ENCODE results near the gene FADS1. TPM values are rescaled to one million over a fixed set of nuclear protein-coding genes. Genes with fewer than 3 reads are reported as not detected.

The FADS1 gene
- total RNA-seq, 1 experiment from 2014 or later = 186 TPM

DNA sequence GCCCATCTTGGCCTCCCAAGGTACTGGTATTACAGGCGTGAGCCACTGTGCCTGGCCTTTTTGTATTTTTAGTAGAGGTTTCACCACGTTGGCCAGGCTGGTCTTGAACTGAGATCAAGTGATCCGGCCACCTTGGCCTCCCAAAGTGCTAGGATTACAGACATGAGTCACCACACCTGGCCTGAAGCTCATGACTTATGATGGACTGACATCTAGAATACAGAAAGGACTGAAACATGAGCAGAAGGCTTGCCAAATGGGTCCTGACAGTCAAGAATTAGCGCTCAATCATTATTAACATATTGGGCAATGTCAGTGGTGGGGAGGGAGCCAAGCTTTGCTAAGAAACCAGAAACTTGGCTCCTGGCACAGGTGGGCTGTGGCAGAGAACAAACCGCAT, 5.0 kb downstream of the FADS1 start:
- TF ChIP-seq, protein P1, sequence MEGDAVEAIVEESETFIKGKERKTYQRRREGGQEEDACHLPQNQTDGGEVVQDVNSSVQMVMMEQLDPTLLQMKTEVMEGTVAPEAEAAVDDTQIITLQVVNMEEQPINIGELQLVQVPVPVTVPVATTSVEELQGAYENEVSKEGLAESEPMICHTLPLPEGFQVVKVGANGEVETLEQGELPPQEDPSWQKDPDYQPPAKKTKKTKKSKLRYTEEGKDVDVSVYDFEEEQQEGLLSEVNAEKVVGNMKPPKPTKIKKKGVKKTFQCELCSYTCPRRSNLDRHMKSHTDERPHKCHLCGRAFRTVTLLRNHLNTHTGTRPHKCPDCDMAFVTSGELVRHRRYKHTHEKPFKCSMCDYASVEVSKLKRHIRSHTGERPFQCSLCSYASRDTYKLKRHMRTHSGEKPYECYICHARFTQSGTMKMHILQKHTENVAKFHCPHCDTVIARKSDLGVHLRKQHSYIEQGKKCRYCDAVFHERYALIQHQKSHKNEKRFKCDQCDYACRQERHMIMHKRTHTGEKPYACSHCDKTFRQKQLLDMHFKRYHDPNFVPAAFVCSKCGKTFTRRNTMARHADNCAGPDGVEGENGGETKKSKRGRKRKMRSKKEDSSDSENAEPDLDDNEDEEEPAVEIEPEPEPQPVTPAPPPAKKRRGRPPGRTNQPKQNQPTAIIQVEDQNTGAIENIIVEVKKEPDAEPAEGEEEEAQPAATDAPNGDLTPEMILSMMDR (IDR thresholded peaks at IDR 0.05) = no peak
- no peak for TF ChIP-seq TCF7L2 (IDR thresholded peaks at IDR 0.05; ENCODE audit: low read depth, low read length)
- TF ChIP-seq POLR2AphosphoS5 (IDR thresholded peaks at IDR 0.05; ENCODE audit: low read depth, low read length) = no peak
- TF ChIP-seq, protein P2, sequence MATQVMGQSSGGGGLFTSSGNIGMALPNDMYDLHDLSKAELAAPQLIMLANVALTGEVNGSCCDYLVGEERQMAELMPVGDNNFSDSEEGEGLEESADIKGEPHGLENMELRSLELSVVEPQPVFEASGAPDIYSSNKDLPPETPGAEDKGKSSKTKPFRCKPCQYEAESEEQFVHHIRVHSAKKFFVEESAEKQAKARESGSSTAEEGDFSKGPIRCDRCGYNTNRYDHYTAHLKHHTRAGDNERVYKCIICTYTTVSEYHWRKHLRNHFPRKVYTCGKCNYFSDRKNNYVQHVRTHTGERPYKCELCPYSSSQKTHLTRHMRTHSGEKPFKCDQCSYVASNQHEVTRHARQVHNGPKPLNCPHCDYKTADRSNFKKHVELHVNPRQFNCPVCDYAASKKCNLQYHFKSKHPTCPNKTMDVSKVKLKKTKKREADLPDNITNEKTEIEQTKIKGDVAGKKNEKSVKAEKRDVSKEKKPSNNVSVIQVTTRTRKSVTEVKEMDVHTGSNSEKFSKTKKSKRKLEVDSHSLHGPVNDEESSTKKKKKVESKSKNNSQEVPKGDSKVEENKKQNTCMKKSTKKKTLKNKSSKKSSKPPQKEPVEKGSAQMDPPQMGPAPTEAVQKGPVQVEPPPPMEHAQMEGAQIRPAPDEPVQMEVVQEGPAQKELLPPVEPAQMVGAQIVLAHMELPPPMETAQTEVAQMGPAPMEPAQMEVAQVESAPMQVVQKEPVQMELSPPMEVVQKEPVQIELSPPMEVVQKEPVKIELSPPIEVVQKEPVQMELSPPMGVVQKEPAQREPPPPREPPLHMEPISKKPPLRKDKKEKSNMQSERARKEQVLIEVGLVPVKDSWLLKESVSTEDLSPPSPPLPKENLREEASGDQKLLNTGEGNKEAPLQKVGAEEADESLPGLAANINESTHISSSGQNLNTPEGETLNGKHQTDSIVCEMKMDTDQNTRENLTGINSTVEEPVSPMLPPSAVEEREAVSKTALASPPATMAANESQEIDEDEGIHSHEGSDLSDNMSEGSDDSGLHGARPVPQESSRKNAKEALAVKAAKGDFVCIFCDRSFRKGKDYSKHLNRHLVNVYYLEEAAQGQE (IDR thresholded peaks at IDR 0.05; ENCODE audit: insufficient read depth in 1 of 2, low read depth in 2 of 2, low read length in 1 of 2) = no peak
- no peak for TF ChIP-seq SIN3A (IDR thresholded peaks at IDR 0.05; ENCODE audit: borderline replicate concordance, insufficient read depth, low read depth, low read length)
- CTCF ChIA-PET = no interaction called here
- intact Hi-C loops (cut with micrococcal nuclease; ENCODE audit: unreplicated experiment) (no loop called here), in situ Hi-C loops (cut with HindIII; ENCODE audit: low pct_unique_long_range_greater_than_20kb, low sequenced_read_pairs) (no loop called here)
- DNase-seq (ENCODE audit: low read depth, low spot score) (no peak), ATAC-seq (no peak)
- POLR2A ChIA-PET = no interaction called here
- Histone ChIP-seq H3K36me3 (ENCODE audit: control insufficient read depth, insufficient read depth, low read length) (peaks cover 12% of the 10 kb centered on the region; the same call in 1 of the 2 replicates), H3K9me3 (ENCODE audit: control insufficient read depth, insufficient read depth, low read depth, low read length) (no peaks in the 10 kb centered on the region), H3K27me3 (ENCODE audit: control insufficient read depth, insufficient read depth, low read length) (no peaks in the 10 kb centered on the region), H3K4me3 (ENCODE audit: low read depth in 2 of 2, low read length in 2 of 2) (no peak overlapping the region), H3K27ac (ENCODE audit: low read length) (no peak overlapping the region), H3K4me1 (ENCODE audit: control insufficient read depth, insufficient read depth, low read length) (0 out of 2 replicates have a peak, but pooled peaks cover 4% of the 10 kb centered on the region)
- no TSS peak for BruUV-seq (replicated peaks)

DNA sequence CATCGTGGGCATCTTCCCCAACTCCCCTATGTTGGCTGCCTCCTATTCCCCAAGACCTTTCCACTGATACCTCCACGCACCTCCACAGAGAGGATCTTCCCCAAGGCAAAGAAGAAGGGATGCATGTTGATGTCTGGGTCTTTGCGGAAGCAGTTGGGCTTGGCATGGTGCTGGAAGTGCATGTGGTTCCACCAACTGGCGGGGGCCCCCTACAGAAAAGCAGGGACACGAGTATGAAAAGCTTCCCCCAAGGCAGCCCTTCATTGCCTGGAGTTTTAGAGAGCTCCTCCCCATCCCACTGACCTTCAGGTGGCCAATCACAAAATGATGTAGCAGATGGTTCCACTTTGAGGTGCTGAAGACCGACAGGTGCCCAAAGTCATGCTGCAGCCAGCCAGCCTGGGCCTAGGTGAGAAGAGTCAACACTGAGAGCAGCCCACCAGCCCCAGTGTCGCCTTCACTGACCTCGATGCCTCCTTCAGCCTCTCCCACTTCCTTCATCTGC, 6.1 kb downstream of the FADS1 start:
- H3K27me3 ChIP-seq (ENCODE audit: control insufficient read depth, insufficient read depth, low read length) = no peaks in the 10 kb centered on the region
- ChIA-PET CTCF (no interaction called here), POLR2A (no interaction called here)
- 0 out of 2 replicates have a peak, but pooled peaks cover 4% of the 10 kb centered on the region for H3K4me1 ChIP-seq (ENCODE audit: control insufficient read depth, insufficient read depth, low read length)
- no peak overlapping the region for H3K4me3 ChIP-seq (ENCODE audit: low read depth in 2 of 2, low read length in 2 of 2)
- no peak for TF ChIP-seq POLR2AphosphoS5 (IDR thresholded peaks at IDR 0.05; ENCODE audit: low read depth, low read length)
- no peak for TF ChIP-seq TCF7L2 (IDR thresholded peaks at IDR 0.05; ENCODE audit: low read depth, low read length)
- TF ChIP-seq SIN3A (IDR thresholded peaks at IDR 0.05; ENCODE audit: borderline replicate concordance, insufficient read depth, low read depth, low read length) = no peak
- TF ChIP-seq, protein P1 (IDR thresholded peaks at IDR 0.05) = no peak
- TF ChIP-seq, protein P2 (IDR thresholded peaks at IDR 0.05; ENCODE audit: insufficient read depth in 1 of 2, low read depth in 2 of 2, low read length in 1 of 2) = no peak
- ATAC-seq = no peak
- in situ Hi-C loops (cut with HindIII; ENCODE audit: low pct_unique_long_range_greater_than_20kb, low sequenced_read_pairs) (no loop called here), intact Hi-C loops (cut with micrococcal nuclease; ENCODE audit: unreplicated experiment) (no loop called here)
- no peak overlapping the region for H3K27ac ChIP-seq (ENCODE audit: low read length)
- BruUV-seq (replicated peaks) = no TSS peak
- peaks cover 13% of the 10 kb centered on the region for H3K36me3 ChIP-seq (ENCODE audit: control insufficient read depth, insufficient read depth, low read length)
- no peak for DNase-seq (ENCODE audit: low read depth, low spot score)
- H3K9me3 ChIP-seq (ENCODE audit: control insufficient read depth, insufficient read depth, low read depth, low read length) = no peaks in the 10 kb centered on the region
